Mesenteric fat pad (tissue), 1 donor: Measurements from ENCODE around the gene PIK3R3. TPM values are rescaled to one million over a fixed set of nuclear protein-coding genes. Genes with fewer than 3 reads are reported as not detected.
"Not testable (repeated sequence)": the region's sequence is repeated elsewhere in the genome, so short reads cannot be mapped to it uniquely, and the experiment has no call there.

Experiments
- DNase-seq: peaks from one replicate; pipeline ENCODE4 v3.0.0-alpha.2; 2020; ENCODE audit warnings: low spot score
- total RNA-seq: library from RNA; stranded (reverse); fragmentation: NEBNext Ultra II Directional; extraction: Animal tissue kit (Norgen Biotek cat#: 25700); gene quantifications from one replicate; pipeline ENCODE4 v1.2.1, GENCODE V29; 2021
- donor health status: DM: yes; HTN: yes; CAD: no.

The PIK3R3 gene
- total RNA-seq, 1 donor from 2014 or later, result 72.6 TPM

DNA sequence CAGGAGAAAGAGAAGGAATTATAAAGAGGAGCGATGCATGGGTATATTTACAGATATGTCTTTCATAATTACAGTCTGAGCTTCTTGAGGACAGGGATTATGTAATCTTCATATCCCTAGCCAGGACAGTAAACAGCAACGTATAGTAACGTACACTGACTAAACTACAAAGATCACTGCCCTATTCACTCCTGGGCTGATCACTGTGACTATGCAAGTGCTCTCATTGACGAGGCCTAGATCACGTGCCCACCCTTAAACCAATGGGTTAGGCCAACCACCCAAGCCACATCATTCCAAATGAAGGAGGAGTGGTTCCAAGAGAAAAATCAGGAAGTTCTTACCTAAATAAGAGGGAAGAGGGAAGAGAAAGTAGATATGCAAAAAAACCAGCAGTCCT, 18.5 kb downstream of the PIK3R3 start:
- no peak for DNase-seq

DNA sequence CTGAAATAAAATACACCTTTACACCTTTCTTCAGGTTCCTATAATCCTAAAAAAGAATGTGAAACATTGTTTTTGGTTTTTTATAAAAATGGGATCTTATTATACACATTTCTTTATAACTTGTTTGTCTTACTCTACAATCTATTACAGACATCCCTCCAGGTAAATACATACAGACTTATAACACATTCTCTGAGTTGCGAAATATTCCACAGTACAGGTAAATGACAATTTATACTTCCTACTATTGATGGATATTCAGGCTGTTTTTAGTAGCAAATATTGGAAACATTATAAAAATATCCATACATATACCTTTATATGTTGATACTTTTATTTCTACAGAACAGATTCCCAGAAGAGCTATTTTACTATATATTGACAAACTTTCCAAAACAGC, 20.3 kb downstream of the PIK3R3 start:
- DNase-seq, result no peak

DNA sequence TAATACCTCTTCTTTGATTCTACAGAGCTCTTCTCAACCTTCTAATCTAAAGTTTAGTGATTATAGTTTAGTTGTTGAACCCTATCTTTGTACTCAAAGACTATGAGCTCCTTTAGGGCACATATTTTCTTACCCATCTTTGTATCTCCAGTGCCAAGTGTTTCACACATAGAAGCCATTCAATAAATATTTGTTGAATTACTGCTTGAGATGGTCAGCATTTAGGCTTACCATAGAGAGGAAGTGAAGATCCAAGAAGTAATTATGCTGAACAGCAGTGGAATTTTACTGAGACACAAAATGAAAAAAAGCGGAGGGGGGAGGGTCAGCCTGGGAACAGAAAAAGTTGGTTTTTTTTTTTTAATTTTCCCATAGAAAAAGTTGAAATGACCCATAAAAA, 21.9 kb downstream of the PIK3R3 start:
- DNase-seq, result no peak

DNA sequence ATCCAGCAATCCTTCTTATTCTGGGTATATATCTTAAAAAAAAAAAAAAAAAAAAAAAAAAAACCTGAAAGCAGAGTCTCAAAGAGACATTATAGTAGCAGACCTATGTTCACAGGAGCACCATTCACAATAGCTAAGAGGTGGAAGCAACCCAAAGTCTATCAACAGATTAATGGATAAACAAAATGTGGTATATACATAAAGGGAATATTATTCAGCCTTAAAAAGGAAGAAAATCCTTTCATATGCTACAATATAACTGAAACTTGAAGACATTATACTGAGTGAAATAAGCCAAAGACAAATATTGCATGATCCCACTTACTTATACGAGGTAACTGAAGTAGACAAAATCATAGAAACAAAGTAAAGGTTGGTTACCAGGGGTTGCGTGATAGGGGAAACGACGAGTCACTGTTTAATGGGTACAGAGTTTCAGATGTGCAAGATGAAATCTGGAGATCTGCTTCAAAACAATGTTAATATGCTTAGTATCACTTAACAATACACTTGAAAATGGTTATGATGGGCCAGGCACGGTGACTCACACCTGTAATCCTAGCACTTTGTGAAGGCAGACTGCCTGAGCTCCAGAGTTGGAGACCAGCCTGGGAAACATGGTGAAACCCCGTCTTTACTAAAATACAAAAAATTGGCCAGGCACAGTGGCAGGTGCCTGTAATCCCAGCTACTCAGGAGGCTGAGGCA, 29.5 kb downstream of the PIK3R3 start:
- no peak for DNase-seq

DNA sequence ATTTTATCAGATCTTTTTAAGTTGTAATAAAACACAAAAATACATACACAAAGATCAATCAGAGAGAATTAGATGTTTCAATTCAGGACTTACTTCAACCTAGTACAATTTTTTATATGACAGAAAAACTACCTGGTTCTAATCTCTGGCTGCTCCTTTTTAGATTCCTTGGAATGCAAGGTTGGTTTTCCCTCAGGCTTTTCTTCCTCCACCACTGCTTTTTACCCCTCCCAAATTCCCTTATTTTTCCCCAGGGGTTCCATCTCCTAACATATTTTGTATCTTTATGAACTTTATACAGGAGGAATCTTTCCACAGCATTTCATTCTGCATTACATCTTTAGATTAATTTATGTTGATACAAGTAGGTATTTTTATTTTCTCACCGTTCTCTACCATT, 33.2 kb downstream of the PIK3R3 start:
- no peak for DNase-seq

DNA sequence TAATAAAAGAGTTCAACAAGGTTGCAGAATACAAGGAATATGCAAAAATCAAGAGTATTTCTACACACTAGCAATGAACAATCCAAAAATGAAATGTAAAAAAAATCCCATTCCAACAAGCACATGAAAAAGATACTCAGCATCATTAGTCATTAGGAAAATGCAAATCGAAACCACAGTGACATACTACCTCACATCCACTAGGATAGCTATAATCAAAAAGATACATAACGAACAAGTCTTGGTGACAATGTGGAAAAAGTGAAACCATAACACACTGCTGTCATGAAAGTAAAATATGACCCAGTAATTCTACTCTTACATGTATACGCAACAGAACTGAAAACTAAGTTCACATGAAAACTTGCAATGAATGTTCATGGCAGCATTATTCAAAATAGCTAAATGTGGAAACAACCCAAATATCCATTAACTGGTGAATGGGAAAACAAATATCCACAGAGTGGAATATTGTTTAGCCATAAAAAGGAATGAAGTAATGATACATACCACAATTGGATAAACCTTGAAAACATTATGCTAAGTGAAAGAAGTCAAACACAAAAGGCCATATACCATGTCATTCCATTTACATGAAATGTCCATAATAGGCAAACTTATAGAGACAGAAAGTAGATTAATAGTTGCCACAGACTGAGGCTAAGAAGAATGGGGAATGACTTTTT, 34.3 kb downstream of the PIK3R3 start:
- no peak for DNase-seq

DNA sequence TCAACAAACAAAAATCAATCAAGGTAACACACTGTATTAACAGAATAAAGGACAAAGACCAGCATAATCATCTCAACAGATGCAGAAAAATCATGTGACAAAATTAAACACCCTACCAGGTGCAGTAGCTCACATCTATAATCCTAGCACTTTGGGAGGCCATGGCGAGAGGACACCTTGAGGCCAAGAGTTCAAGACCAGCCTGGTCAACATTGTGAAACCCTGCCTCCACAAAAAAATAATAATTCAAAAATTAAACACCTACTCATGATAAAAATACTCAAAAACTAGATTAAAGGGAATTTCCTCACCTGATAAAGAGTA, 35.3 kb downstream of the PIK3R3 start:
- DNase-seq, result no peak

DNA sequence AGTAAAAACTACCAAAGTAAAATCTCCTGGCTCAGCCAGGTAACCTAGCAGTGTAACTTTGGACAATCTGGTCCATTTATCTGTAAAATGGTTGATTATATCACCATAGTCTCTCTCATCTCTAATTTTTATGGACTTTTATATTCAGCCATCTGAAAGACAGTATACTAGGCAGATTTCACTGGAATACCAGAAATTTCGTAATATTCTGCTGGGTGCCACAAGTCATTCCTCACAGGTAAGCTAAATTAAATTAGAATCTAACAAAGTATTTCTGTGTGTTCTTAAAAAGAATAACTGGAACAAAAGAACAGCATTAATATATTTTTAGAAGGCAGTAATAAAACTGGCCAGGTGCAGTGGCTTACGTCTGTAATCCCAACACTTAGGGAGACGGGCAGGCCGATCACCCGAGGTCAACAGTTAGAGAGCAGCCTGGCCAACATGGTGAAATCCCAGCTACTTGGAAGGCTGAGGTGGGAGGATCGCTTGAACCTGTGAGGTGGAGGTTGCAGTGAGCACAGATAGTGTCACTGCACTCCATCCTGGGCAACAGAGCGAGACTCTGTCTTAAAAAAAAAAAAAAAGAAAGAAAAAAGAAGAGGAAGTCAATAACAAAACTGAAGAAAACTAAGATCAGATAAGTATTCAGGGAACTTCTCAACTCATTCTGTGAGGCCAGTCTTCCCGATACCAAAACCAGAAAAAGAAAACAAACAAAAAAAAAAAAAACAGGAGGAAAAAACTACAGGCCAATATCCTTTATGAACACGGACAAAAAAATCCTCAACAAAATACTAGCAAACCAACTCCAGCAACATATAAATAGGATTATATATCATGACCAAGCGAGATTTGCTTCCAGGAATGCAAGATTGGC, 35.9 kb downstream of the PIK3R3 start:
- no peak for DNase-seq

DNA sequence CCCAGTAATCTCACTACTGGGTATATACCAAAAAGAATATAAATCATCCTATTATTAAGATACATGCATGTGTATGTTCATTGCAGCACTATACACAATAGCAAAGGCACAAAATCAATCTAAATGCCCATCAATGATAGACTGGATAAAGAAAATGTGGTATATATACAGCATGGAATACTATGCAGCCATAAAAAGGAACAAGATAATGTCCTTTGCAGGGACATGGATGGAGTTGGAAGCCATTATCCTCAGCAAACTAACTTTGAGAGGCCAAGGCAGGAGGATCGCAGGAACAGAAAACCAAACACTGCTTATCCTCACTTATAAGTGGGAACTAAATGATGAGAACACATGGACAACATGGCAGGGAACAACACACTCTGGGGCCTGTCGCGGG, 37.3 kb downstream of the PIK3R3 start:
- DNase-seq, result not testable (repeated sequence)

DNA sequence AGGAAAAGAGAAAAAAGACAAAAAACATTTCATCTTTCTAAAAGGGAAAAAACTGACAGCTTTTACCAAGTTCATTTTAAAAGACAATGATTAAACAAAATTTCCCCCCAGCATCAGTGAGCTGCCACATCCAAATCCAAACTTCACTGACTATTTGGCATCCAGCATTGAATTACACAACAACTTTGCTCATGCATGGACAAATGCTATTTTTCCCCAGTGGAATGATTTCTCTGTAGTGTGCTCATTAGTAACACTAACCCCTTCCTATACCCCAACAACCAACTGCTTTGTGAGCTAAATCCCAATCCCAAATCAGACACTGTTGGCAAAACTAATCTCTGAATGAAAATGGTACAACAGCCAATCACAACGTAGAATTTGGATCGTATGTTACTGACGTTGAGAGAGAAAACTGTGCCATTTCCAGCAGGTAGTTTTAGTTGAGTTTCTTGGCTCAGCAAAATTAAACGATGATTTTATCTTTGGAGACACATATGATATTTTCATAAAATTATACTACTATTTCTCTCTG, 37.9 kb downstream of the PIK3R3 start:
- no peak for DNase-seq

DNA sequence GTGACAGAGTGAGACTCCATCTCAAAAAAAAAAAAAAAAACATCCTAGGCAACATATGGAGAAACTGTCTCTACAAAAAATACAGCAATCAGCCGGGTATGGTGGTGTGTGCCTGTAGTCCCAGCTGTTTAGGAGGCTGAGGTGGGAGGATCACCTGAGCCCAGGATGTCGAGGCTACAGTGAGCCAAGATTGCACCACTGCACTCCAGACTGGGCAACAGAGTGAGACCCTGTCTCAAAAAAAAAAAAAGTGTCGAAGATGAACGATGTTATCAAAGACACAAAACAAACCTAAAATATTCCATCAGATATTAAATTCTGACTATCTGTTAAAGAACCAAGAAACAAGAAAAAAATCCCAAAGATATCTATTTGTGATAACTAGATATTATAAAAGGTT, 38.6 kb downstream of the PIK3R3 start:
- not testable (repeated sequence) for DNase-seq

DNA sequence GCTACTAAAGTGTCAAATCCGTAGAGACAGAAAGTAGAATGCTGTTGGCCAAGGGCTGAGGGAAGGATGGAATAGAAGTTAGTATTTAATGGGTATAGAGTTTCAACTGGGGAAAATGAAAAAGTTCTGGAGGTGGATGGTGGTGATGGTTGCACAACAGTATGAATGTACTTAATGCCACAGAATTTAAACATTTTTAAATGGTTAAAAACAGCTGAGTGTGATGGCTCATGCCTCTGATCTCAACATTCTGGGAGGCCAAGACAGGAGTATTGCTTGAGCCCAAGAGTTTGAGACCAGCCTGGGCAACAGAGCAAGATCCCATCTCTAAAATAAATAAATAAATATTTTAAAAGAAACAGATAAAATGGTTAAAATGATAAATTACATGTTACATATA, 44.5 kb downstream of the PIK3R3 start:
- DNase-seq, result no peak

DNA sequence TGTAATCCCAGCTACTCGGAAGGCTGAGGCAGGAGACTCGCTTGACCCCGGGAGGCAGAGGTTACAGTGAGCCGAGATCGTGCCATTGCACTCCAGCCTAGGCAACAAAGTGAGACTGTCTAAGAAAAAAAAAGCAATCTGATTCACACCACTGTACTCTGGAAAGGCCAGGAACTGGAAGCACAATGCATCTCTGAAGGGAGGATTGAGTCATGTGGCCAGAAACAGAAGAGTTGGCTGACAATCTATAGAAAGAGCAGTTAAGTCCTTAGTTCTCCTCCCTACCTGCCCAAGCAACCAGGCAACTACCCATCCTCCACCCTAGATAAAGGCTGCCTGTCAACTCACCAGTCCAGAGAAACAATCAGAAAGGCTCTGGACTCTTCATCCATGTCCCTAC, 45.9 kb downstream of the PIK3R3 start:
- no peak for DNase-seq

DNA sequence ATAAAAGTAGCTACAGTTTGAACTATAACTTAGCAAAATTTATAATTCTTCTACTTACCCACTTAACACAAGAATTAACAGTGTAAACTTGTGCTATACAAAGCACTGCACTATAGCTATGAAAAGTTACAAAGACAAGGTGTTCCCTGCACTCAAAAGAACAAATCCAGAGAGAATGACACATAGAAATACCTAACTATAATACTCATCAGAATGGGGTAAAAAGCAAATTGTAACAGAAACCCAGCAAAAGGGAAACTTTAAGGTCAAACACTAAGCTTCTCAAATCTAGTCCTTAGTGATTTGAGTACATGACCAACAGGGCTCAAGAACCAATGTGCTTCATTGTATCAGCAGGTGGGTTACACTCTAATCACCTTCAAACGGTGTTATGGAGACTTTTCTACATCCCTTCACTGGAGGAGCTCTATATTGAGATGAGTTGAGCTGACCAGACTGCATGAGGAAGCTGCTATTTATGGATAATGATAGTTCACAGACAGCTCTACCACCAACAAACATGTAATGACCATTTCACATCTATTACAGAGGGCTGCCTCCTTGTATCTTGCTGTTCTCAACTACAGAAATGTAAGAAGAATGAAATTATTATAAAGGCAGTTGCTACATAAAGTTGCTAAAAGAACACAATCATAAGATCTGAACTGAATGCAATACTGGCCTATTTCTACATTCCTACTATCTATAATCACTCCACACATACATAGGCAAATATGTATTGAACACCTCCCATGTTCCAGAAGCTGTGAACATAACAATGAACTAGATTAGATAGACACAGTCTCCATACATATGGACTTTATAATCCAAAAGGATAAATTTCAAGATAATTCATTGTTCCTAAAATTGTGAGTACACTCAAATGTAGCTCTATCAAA, 47.6 kb downstream of the PIK3R3 start:
- no peak for DNase-seq

DNA sequence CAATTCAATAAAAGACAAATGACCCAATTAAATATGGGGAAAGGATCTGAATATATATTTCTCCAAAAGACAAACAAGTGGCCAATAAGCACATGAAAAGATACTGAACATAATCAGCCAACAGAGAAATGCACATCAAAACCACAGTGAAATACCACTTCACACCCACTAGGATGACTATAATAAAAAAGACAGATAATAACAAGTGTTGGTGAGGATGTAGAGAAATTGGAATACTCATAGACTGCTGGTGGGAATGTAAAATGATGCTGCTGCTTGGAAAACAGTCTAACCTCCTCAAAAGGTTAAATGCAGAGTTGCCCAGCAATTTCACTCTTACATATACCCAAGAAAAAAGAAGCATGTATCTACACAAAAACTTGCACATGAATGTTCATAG, 48.9 kb downstream of the PIK3R3 start:
- no peak for DNase-seq

DNA sequence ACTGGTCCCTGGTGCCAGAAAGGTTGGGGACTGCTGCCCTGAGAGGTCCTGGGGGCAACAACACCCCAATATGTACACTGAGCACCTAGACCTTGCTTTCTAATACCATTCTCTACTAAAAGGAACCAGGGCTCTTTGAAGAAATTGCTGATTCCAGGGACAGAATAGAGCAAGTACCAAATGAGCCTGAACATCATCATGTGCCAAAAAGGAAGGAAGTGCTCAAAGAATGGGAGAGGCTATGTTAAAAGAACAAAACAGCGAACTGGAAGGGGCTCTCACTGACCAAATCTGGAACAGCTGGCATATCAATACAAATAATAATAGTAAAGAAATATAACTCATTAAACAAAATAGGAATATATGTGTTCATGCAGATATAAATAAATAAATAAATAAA, 50.8 kb downstream of the PIK3R3 start:
- DNase-seq, result no peak

DNA sequence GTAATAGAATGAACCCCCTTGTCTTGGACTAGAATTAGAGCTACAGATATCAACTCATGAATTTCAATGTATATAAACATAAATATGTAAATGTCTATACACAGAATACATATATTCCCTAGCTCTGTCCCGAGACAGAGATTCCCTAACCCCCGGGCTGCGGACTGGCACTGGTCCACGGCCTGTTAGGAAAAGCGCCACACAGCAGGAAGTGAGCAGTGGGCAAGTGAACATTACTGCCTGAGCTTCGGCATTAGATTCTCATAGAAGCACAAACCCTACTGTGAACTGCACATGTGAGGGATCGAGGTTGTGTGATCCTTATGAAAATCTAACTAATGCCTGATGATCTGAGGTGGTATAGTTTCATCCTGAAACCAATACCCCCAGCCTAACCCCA, 51.2 kb downstream of the PIK3R3 start:
- DNase-seq, result no peak

DNA sequence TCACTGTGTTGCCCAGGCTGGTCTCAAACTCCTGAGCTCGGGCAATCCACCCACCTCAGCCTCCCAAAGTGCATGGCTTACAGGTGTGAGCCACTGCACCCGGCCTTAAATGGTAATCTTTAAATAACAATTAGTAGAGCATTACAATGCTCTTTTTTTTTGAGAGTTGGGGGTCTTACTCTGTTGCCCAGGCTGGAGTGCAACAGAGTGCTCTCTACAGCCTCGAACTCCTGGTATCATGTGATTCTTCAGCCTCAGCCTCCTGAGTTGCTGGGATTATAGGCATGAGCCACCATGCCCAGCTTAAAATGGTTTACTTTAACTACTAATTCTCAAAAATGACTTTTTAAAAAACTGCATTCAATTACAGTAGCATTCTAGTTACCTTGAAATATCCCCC, 52.2 kb downstream of the PIK3R3 start:
- no peak for DNase-seq

DNA sequence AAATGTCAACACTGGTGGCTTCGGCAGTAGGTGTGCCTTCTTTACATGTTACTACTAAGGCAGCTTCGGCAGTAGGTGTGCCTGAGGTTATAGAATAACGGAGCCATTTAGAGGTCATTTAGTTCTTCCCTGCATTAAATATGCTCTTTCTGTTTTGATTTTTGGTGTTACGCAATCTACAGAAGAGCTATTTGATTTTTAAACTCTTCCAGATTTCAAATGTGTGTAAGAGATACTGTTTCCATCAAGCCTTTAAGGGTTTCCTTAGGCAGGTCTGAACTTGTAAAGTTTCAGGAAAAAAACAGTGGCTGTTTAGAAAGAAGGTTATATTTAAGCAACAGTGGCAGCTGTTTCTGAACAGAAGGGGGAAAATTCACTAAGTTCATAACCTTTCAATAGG, 54.8 kb downstream of the PIK3R3 start:
- DNase-seq, result no peak

DNA sequence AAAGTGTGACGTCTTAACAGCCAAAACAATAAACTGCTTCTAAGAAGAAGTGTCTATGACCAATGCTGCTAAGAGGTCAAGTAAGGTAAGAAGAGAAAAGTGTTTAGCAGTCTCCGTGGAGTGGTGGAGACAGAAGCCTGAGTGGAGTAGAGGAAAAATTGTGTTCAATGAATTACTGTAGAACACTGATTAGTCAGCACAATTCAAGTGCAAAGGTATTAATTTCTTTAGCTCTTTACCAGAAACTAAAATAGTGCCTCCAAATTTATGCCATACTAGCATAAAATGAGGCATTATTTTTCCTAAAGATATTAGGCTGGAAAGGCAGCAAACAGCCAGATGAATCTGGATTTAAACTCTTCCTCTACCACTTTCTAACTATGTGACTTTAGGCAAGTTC, 56.1 kb downstream of the PIK3R3 start:
- no peak for DNase-seq

DNA sequence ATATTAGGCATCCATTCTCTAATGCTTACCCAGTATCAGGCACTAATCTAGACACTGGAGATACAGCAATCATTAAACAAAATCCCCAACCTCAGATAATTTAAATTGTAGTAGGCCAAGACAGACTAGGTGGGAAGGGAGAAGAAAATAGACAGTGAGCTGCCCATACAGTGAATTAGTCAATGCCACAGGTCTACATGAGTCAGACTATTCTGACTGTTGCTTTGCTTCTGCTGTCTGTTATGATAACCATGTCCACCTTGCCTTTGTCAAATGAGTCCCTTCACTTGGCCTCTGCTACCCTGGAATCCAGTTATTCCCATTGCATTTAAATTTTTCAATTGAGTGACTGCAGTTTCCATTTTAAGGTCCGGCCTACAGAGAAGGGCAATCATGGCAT, 59.5 kb downstream of the PIK3R3 start:
- no peak for DNase-seq
